Measurements from ENCODE around the gene RIT2. TPM values are rescaled to one million over a fixed set of nuclear protein-coding genes. Genes with fewer than 3 reads are reported as not detected.

Gene RIT2
- total RNA-seq, 4 donors from 2014 or later, result not detected

DNA sequence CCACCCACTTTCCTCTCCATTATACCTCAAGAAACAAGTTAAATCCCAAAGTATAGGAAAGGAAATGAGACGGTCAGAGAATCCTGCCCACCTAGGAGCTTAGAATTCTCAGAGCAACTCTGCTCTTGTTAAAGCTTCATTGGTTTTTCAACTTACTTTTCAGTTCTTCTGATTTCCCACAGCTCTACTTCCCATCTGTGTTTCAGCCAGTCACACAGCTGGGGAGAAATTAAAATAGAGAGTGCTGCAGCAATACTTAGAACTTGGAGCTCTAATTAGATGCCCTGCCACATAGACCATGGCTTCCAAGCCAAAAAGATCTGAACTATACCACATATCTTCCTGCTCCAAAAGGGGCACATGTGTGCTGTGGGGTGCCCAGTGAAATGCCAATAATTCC lies 166.7 kb downstream of the RIT2 start:
- H3K27me3 ChIP-seq, result no peaks in the 10 kb centered on the region
- no peaks in the 10 kb centered on the region for H3K4me1 ChIP-seq
- TF ChIP-seq, protein P1, sequence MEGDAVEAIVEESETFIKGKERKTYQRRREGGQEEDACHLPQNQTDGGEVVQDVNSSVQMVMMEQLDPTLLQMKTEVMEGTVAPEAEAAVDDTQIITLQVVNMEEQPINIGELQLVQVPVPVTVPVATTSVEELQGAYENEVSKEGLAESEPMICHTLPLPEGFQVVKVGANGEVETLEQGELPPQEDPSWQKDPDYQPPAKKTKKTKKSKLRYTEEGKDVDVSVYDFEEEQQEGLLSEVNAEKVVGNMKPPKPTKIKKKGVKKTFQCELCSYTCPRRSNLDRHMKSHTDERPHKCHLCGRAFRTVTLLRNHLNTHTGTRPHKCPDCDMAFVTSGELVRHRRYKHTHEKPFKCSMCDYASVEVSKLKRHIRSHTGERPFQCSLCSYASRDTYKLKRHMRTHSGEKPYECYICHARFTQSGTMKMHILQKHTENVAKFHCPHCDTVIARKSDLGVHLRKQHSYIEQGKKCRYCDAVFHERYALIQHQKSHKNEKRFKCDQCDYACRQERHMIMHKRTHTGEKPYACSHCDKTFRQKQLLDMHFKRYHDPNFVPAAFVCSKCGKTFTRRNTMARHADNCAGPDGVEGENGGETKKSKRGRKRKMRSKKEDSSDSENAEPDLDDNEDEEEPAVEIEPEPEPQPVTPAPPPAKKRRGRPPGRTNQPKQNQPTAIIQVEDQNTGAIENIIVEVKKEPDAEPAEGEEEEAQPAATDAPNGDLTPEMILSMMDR (IDR thresholded peaks at IDR 0.05), result no peak
- TF ChIP-seq POLR2A (IDR thresholded peaks at IDR 0.05) (no peak), EP300 (IDR thresholded peaks at IDR 0.05) (no peak)
- no peak for DNase-seq (ENCODE audit: low spot score in 2 of 2)
- H3K9me3 ChIP-seq, result no peaks in the 10 kb centered on the region
- H3K4me3 ChIP-seq, result no peak overlapping the region
- no peak overlapping the region for H3K27ac ChIP-seq
- H3K36me3 ChIP-seq, result no peaks in the 10 kb centered on the region
- WGBS, 2 donors, result 56 to 69% methylated on average over 1 of the region's 1 CpG

GRCh38 chr18:42941860-42942259 lies 173.6 kb downstream of the RIT2 start:
- 88 to 96% methylated on average over 2 of the region's 2 CpGs for WGBS, 2 donors
- Histone ChIP-seq H3K36me3 (no peaks in the 10 kb centered on the region), H3K9me3 (no peaks in the 10 kb centered on the region), H3K4me3 (no peak overlapping the region), H3K27me3 (no peaks in the 10 kb centered on the region), H3K4me1 (no peaks in the 10 kb centered on the region), H3K27ac (no peak overlapping the region)
- DNase-seq (ENCODE audit: low spot score in 2 of 2), result no peak
- TF ChIP-seq, protein P1 (IDR thresholded peaks at IDR 0.05), result no peak
- no peak for TF ChIP-seq EP300 (IDR thresholded peaks at IDR 0.05)
- TF ChIP-seq POLR2A (IDR thresholded peaks at IDR 0.05), result no peak

DNA sequence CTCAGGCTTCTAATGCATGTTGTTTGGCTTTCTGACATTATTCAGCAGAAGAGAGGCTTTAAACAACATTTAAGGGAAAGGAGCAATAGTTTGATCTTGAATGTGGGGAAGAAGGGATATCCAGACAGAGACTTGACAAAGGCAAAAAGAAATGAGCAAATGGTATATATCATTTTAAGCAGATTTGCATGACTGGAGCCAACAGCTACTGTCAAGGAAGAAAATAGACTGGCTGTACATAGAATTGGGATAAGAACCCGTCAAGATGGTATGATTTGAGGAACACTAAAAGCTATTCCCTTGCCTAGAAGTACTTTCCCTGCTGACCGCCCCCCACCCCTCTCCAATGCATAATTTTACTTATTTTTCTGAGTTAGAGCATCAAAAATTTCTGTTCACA lies 174.5 kb downstream of the RIT2 start:
- Histone ChIP-seq H3K27me3 (no peaks in the 10 kb centered on the region), H3K4me1 (no peaks in the 10 kb centered on the region), H3K36me3 (no peaks in the 10 kb centered on the region), H3K4me3 (no peak overlapping the region), H3K9me3 (no peaks in the 10 kb centered on the region), H3K27ac (no peak overlapping the region)
- TF ChIP-seq POLR2A (IDR thresholded peaks at IDR 0.05) (no peak), EP300 (IDR thresholded peaks at IDR 0.05) (no peak)
- TF ChIP-seq, protein P1 (IDR thresholded peaks at IDR 0.05), result no peak
- WGBS, 2 donors, result 72 to 75% methylated on average over 2 of the region's 2 CpGs
- DNase-seq (ENCODE audit: low spot score in 2 of 2), result no peak

DNA sequence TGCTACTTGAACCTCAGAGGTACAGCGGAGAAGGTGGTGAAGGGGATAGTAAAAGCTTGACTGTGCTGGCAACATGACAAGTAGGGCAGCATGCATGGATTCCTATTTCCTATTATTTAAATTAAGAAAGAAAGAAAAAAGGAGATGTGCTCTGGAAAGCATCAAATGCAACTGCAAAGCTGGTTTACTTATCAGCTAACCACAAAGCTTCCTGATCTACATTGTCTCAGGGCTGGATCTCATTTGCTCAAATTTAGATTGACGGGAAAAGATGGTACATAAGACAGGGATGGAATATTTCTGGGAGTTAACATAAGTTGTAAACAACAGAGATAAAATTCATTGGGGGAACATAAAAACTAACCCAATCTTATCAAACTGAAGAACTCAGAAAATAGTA lies 178.0 kb downstream of the RIT2 start:
- Histone ChIP-seq H3K9me3 (no peaks in the 10 kb centered on the region), H3K4me1 (no peaks in the 10 kb centered on the region), H3K27me3 (no peaks in the 10 kb centered on the region), H3K4me3 (no peak overlapping the region), H3K36me3 (no peaks in the 10 kb centered on the region), H3K27ac (no peak overlapping the region)
- no peak for DNase-seq (ENCODE audit: low spot score in 2 of 2)
- TF ChIP-seq, protein P1 (IDR thresholded peaks at IDR 0.05), result no peak
- TF ChIP-seq EP300 (IDR thresholded peaks at IDR 0.05) (no peak), POLR2A (IDR thresholded peaks at IDR 0.05) (no peak)
- 87 to 93% methylated on average over 2 of the region's 2 CpGs for WGBS, 2 donors

- DNase-seq (ENCODE audit: low spot score in 2 of 2), result no peak
- H3K4me3 ChIP-seq, result no peak overlapping the region
- no peaks in the 10 kb centered on the region for H3K9me3 ChIP-seq
- no peak overlapping the region for H3K27ac ChIP-seq
- H3K27me3 ChIP-seq, result no peaks in the 10 kb centered on the region
- peaks cover 0 to 6% (median 0%) of the 10 kb centered on the region in 4 donors for H3K4me1 ChIP-seq
- H3K36me3 ChIP-seq, result no peaks in the 10 kb centered on the region
- WGBS, 2 donors, result 48 to 50% methylated on average over 2 of the region's 2 CpGs
- TF ChIP-seq, protein P1 (IDR thresholded peaks at IDR 0.05), result no peak
- no peak for TF ChIP-seq POLR2A (IDR thresholded peaks at IDR 0.05)
- no peak for TF ChIP-seq EP300 (IDR thresholded peaks at IDR 0.05)
Measured at GRCh38 chr18:42936289-42936688, 179.2 kb downstream of the RIT2 start.

All from tibial nerve (tissue), 4 donors.